Fibroblast of upper back skin (primary cell): ENCODE data around the gene HSPB7.
"Not testable (repeated sequence)": the region's sequence is repeated elsewhere in the genome, so short reads cannot be mapped to it uniquely, and the experiment has no call there.

Experiments
- DNase-seq: peaks from one replicate; pipeline ENCODE4 v3.0.0-alpha.2; 2013

HSPB7 gene

GRCh38 chr1:16017461-16018303 lies at the start of gene HSPB7:
Gene HSPB7 (minus strand): TSS chr1:16018043. CDS start chr1:16017963, 80 bp downstream.
- DNase-seq = peak; percentile 84

GRCh38 chr1:16067127-16067768 lies 49.4 kb upstream of the HSPB7 start:
- DNase-seq = no peak

- DNase-seq = no peak
These were observed 48.4 kb upstream of the HSPB7 start for GRCh38 chr1:16066245-16066644.

- no peak for DNase-seq
These were observed 47.4 kb upstream of the HSPB7 start for GRCh38 chr1:16065269-16065576.

DNA sequence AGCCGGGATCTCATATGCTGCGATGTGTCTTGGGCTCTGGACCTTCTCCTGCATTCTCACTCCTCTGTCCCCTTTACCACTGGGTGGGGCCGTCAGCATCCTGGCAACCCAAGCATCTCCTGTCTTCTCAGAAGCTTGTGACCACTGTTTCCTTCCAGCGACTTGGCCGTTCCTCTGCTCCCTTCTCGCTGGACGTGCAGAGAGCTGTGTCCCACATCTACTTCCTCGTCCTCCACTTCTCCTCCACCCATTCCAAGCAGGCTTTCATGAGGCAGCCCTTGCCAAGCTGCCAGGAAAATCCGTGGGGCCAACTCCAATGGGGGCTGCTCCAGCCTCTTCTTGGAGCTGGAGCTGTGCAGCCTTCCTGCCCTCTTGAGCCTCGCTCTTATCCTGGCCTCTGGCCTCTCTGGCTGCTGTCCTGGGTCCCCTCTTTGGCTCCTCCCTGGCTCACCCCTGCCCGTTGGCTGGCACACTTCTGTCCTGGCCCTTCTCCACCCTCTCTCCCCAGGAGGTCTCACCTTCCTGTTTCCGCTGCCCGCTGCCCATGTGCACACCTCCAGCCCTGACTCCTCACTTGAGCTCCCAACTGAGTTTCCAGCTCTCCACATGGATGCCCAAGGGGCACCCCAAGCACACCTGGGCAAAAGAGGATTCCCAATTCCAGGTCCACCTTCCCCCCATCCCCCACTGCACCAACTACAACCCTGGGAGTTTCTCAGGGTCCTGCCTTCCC lies 46.9 kb upstream of the HSPB7 start:
- no peak for DNase-seq

DNA sequence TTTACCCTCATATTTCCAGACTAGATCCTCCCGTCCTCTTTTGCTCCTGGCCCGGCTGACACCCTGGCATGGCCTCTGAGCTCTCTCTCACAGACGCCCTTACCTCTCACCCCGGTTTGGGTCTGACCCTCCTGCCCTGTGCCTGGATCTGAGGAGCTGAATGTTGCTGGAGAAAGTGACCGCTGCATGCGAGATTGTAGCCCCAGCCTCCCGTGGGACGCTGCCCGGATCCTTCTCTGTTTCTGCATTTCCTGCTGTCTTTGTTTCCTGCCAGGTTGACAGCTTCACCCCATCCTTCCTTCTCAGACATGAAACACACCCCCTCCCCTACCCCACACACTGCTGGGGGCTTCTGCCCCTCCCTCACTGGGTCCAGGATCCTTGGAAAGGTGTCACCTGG lies 46.1 kb upstream of the HSPB7 start:
- DNase-seq = no peak

- no peak for DNase-seq
These were observed 45.5 kb upstream of the HSPB7 start for GRCh38 chr1:16063226-16063829.

GRCh38 chr1:16062687-16063075 lies 44.8 kb upstream of the HSPB7 start:
- DNase-seq = not testable (repeated sequence)

GRCh38 chr1:16061989-16062686 lies 44.3 kb upstream of the HSPB7 start:
- not testable (repeated sequence) for DNase-seq

DNA sequence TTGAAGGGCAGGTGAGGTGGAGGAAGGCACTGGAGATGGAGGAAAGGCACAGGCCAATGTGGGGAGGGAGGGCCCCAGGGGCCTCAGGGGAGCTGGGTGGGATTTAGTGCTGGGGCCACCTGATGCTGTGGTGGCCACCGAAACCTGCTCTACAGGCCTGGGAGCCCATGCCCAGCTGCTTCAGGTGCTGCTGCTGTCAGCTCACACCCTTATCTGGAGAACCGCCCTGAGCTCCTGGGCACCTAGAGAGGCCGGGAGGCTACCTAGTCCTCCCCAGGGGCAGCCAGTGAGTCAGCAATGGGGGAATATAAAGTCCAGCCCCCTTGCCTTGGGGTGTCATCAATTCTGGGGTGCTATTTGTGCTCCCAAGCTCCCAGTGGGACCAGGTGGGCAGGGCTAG lies 43.4 kb upstream of the HSPB7 start:
- DNase-seq = no peak

GRCh38 chr1:16058394-16059120 lies 40.7 kb upstream of the HSPB7 start:
- not testable (repeated sequence) for DNase-seq

DNA sequence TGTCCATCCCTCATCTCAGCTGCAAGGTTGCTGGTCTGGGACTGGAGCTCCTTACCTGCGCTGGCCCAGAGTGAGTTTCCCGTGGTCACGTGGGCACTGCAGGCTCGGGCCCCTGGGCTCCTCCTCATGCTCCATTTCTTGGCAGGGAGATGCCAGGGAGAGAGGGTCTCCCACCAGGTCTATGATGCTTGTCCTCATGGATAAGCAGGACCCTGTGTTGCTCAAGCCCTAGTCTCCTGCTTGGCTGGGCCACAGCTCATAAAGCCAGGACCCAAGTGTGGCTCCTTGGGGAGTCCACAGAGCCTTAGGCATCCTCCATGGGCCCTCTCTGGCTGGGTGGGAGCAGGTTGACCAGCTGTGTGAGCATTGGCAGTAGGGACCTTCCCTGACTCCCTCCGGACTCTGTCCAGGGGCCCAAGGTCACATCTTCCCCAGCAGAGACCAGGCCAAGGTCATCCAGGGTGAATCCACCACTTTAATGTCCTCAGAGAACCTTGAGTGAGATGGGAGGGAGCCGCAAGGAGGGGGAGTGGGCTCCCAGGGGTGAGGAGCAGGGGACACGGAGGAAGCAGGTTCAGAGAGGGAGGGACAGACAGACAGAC lies 39.6 kb upstream of the HSPB7 start:
- not testable (repeated sequence) for DNase-seq

DNA sequence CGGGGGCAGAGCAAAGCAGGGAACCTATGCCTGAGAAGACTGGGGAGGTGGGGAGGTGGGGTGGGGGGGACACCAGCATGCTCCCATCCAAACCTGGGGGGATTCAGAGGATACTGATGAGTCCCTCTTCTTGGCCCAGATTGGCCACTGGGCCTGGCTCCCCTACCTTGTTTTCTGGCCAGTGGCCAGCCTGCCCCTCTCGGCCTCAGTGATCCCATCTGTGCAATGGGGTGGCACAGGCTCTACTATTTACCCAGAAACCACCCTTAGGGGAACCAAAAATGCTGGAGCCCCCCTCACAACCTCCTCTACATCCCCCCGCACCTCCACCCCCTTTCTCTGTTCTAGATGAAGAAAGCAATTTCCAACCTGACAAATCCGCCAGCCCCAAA lies 38.7 kb upstream of the HSPB7 start:
- DNase-seq = not testable (repeated sequence)

- peak; percentile 66 for DNase-seq
These were observed 38.0 kb upstream of the HSPB7 start for GRCh38 chr1:16055613-16056520.

- no peak for DNase-seq
These were observed 37.0 kb upstream of the HSPB7 start for GRCh38 chr1:16054598-16055540.

DNA sequence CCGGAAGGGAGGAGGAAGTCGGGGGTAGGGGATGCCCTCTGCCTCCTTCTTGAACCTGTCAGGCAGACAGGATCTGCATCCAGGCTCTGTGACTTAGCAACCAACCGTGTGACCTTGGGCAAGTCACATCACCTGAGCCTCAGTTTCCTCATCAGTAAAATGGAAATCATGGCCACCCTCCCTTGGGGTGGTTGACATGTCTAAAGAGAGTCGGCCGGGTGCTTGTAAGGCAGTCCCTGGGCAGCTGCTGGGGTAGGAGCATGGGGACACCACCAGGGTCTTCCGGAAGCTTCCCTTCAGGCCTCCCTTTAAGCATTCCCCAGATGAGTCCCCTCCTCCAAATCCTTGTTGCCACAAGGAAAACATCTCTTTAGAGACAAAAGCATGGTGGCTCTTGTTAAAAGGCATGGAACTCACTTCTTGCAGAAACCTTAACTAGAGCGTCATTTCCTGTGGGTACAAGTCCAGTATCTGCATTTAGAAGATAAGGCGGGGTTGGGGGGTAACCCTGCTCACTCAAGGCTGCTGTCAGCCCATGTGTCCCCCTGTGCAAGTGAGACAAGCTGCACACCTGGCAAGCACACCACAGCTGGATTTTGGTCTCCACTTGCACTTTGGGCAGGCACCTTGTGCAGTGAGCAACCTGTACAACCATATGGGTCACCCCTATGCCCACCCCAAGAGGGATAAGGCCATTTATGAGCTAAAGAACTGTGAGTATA lies 36.1 kb upstream of the HSPB7 start:
- no peak for DNase-seq

GRCh38 chr1:16051949-16052348 lies 34.1 kb upstream of the HSPB7 start:
- DNase-seq = not testable (repeated sequence)

GRCh38 chr1:16051039-16051438 lies 33.2 kb upstream of the HSPB7 start:
- no peak for DNase-seq

DNA sequence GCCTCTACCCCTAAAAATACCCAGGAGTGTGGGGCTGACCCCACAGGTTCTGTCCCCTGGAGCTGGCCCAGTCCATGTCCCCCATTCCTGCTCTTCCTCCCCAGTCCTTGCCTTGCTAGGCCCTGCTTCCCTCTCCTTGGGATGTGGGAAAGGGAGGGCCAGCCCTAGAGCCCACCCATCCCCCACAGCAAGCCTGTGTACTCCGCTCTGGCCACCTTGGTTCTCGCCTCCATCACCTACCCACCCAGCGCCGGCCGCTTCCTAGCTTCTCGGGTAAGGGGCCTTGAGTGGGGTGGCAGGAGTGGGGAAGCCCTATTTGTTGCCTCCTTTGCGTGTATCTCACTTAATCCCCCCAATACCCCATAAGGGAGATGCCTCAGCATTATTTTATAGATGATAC lies 32.5 kb upstream of the HSPB7 start:
- no peak for DNase-seq
